NCI-H128 (cell line): ENCODE data around the gene SH3PXD2B.
"Not testable (repeated sequence)": the region's sequence is repeated elsewhere in the genome, so short reads cannot be mapped to it uniquely, and the experiment has no call there.

ENCODE experiments used
- DNase-seq: peaks from one replicate; lab custom pipeline; 2025; ENCODE audit not compliant: unreplicated experiment; lab: John Stamatoyannopoulos, UW

SH3PXD2B gene

GRCh38 chr5:172305380-172305779 lies 148.9 kb downstream of the SH3PXD2B start:
- DNase-seq: no peak

GRCh38 chr5:172303572-172304335 lies 150.6 kb downstream of the SH3PXD2B start:
- DNase-seq: no peak

GRCh38 chr5:172303162-172303561 lies 151.2 kb downstream of the SH3PXD2B start:
- DNase-seq: no peak

GRCh38 chr5:172302047-172302710 lies 152.1 kb downstream of the SH3PXD2B start:
- no peak for DNase-seq

DNA sequence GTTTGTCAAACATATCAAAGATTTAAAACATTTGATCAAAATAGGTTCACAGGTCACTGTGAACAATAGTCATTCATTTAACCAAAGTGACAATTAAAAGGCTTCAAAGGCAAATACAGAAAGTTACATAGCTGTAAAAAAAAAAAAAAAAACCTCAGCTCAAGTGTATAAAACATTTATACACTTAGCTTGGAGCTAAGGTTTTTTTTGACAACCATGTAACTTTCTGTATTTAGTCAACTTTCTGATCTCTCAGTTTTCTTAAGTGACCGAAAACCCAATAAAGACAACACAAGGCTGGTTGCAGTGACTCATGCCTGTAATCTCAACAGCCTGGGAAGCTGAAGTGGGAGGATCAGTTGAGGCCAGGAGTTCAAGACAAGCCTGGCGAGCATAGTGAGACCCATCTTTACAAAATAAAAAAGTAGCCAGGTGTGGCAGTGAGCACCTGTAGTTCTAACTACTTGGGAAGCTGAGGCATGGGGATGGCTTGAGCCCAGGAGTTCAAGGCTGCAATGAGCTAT lies 154.3 kb downstream of the SH3PXD2B start:
- DNase-seq: no peak

DNA sequence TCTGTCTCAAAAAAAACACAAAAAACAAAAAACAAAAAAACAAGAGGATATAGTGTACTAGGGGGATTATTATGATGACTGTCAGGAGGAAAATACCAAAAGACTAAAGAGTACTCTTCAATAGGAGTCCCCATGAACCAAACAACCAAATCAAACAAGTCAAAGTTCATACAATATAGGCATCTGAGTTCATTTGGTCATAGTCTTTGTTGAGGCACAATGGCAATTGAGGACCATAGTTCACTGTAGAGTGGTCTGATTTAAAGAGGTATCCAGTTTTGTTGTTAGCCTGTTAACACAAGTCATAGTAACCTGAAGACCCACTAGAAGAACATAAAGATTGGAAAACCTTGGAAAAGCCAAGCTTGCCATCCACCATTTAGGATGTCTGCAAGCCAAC lies 159.5 kb downstream of the SH3PXD2B start:
- no peak for DNase-seq

DNA sequence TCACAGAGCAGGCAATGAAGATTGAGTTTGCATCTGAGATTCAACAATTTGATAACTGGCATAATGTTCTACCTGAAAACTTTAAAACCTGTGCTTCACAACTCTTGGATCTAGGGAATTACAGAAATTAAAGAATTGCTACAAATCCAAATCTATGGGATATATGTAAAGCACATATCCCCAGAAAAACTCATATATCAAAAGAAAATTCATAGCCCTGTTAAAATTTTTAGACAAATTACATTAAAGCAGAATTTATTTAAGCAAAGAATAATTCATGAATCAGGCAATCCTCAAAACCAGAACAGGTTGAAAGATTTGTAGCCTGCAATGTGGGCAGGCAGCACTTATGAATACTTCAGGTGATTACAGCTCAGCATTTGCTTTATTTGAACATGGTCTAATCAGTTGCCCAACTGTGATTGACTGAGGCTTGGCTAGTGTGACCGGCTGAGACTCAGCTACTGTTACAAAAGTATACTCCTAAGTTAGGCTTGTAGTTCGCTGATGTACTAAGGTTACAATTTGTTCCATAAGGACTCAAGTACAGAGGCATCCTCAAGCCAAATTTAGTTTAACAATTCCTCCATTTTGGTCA lies 160.5 kb downstream of the SH3PXD2B start:
- no peak for DNase-seq

DNA sequence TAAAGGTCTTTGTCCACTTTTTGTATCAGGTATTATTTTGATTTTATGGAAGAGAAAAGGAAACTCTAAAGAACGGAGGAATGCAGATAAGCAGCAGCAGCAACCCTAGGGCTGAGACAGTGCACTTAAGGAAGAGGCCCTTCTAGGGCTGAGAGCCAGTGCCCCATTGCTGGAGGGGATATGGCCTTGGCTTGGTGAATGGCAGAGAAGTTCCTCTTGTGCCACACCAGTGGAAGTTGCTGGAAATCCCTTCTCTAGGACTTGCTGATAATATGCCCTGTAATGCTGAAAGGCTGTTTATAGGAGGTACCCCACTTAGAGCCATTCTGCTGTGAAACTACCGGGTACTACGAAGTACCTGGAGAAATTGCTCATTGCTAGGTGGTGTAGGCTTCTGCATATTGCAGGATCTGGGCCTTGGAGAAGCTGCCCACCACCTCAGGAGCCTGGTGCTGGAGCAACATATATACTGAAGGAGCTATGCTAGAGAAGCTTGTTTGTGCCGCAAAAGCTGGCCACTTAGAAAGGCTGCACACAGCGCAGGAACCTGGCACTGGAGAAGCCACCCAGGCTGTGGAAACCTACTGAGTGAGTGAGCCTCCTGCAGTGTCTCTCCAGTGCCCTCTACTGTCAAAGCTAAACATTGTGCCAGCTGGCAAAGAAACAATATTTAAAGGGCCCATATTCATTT lies 161.1 kb downstream of the SH3PXD2B start:
- peak; percentile 27 for DNase-seq

GRCh38 chr5:172291837-172292236 lies 162.5 kb downstream of the SH3PXD2B start:
- not testable (repeated sequence) for DNase-seq

DNA sequence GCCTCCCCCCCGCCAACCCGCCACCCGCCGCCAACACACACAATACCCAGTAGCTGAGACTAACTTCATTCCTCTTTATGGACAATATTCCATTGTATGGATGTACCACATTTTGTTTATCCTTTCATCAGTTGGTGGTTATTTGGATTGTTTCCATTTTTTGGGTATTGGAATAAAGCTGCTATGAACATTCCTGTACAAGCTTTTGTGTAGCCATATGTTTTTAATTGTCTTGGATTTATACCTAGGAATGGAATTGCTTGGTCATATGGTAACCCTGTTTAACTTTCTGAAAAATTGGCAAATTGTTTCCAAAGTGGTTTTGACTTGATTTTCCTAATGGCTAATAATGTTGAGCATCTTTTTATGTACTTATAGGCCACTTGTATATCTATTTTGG lies 165.9 kb downstream of the SH3PXD2B start:
- DNase-seq: no peak

DNA sequence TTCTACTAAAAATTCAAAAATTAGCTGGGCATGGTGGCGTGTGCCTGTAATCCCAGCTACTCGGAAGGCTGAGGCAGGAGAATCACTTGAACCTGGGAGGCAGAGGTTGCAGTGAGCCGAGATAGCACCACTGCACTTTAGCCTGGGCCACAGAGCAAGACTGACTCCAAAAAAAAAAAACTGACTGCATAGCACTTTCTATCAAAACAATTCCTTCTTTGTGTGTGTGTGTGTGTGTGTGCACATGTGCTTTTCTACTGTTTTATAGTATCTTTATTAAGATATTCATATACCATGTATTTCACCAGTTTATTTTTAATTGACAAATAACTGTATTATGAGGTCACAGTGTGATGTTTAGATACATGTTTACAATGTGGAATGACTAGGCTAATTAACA lies 167.2 kb downstream of the SH3PXD2B start:
- DNase-seq: not testable (repeated sequence)

- DNase-seq: no peak
Measured at GRCh38 chr5:172285226-172286143, 168.8 kb downstream of the SH3PXD2B start.

- DNase-seq: no peak
Measured at GRCh38 chr5:172284611-172284980, 169.7 kb downstream of the SH3PXD2B start.

DNA sequence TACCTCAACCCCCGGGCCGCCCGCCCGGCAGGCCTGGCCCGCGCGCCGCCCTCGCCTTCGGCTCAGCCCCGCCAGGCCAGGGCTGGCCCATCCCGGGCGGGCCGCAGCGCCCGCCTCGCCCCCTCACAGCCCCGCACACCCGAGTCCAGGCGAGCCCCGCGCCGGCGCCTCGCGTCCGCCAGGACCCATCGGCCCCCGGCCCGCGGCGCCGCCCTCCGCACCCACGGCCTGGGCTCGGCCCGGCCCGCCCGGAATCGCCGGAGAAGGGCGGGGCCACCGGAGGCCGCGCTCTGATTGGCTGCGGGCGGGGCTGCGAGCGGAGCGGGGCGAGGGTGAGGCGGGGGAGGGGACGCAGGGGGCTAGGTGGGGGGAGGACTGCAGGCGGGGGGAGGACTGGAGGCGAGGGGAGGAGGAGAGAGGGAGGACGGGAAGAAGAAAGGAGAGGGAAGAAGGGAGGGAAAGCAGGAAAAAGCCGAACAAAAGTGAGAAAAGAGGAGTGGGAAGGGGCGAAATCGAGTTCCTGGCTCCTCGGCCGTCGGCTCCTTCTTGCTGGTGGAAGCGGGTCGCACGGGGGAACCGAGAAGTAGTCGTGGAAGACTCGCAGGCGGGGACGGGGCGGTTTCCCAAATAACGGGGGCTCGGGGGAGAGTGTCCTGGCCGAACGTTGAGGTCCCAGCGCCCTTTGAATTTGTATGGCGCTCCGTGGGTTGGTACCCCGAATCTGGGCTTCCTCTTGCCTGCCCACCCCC lies 170.3 kb downstream of the SH3PXD2B start:
- DNase-seq: peak; percentile 33

- DNase-seq: peak; percentile 16
Measured at GRCh38 chr5:172283020-172283861, 171.1 kb downstream of the SH3PXD2B start, which contains the start of gene UBTD2. UBTD2 (minus strand) TSS chr5:172283764; CDS start chr5:172283665, 99 bp downstream.

DNA sequence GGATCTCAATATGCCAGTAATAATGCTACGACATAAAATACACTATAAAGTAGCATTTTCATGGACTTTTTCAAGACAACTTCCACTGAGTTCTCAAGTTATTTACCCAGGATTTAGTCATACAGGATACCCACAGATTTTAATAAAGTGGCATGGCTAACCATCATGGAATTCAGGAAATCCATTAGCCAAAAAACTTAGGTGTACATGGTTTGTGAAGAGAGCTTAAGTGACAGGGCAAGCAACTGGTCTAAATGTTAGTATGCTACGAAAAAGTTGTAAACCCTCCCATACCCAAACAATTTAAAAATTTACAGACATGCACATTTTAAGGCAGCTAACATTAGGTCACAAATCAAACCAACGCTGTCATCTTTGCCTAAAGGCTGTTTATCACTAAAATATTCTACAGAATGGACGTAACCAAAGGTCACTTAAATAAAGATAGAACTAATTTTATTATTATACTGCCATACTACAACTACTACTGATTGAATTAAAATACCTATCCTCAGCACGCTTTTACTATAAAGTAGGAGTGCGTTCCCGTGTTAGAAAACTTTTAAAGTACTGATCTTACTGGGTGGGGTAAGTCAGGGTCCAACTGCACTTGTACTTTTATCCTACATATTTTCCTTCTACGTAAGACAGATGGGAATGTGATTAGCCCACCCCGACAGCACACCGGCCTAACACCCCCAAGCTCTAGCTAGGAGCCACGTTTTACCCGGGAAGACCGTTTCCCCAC lies 171.9 kb downstream of the SH3PXD2B start:
- DNase-seq: no peak

GRCh38 chr5:172281346-172281745 lies 173.0 kb downstream of the SH3PXD2B start:
- DNase-seq: no peak

GRCh38 chr5:172280929-172281328 lies 173.4 kb downstream of the SH3PXD2B start:
- no peak for DNase-seq
